KMS-11 (cell line): ENCODE data around the gene ACSF2.

Source experiments
- H2AFZ ChIP-seq: fragments of 200-600 bp; sonication (generic); 2 replicates; pipeline ENCODE4 v1.6.1; 2016; ENCODE audit warnings: antibody characterized with exemption, mixed run types, low read depth
- H3K27ac ChIP-seq: fragments of 200-600 bp; sonication (generic); 2 replicates; pipeline ENCODE4 v1.6.1; 2016; ENCODE audit warnings: mild to moderate bottlenecking, mixed run types
- H3K27me3 ChIP-seq: fragments of 200-600 bp; sonication (generic); 2 replicates; pipeline ENCODE4 v1.6.1; 2017; ENCODE audit warnings: mild to moderate bottlenecking, low read depth, mixed run types, moderate library complexity; ENCODE audit not compliant: insufficient read depth
- H3K36me3 ChIP-seq: fragments of 200-600 bp; sonication (generic); 2 replicates; pipeline ENCODE4 v1.6.1; 2017; ENCODE audit warnings: mild to moderate bottlenecking, mixed run types; ENCODE audit not compliant: insufficient read depth
- H3K4me1 ChIP-seq: fragments of 200-600 bp; sonication (generic); 2 replicates; pipeline ENCODE4 v1.6.1; 2016; ENCODE audit warnings: mild to moderate bottlenecking, low read depth, mixed run types; ENCODE audit not compliant: poor library complexity, severe bottlenecking
- H3K4me2 ChIP-seq: fragments of 200-600 bp; sonication (generic); 2 replicates; pipeline ENCODE4 v1.7.0; 2016; ENCODE audit warnings: mild to moderate bottlenecking, mixed run types
- H3K4me3 ChIP-seq: fragments of 200-600 bp; sonication (generic); IDR thresholded peaks from 2 replicates; pipeline ENCODE4 v1.6.1; 2017; ENCODE audit warnings: low read depth, low read length, mixed read lengths; ENCODE audit not compliant: insufficient read depth
- H3K79me2 ChIP-seq: fragments of 200-600 bp; sonication (generic); 2 replicates; pipeline ENCODE4 v1.6.1; 2016; ENCODE audit warnings: low read depth, mixed run types; ENCODE audit not compliant: insufficient read depth
- H3K9ac ChIP-seq: fragments of 200-600 bp; sonication (generic); 2 replicates; pipeline ENCODE4 v1.6.1; 2016; ENCODE audit warnings: mild to moderate bottlenecking, mixed run types
- H4K20me1 ChIP-seq: fragments of 200-600 bp; sonication (generic); 2 replicates; pipeline ENCODE4 v1.6.1; 2016; ENCODE audit warnings: mild to moderate bottlenecking, mixed run types; ENCODE audit not compliant: insufficient read depth
- TF ChIP-seq, protein P1 (sequence below): fragments of 200-600 bp; sonication (generic); conservative IDR thresholded peaks from 2 replicates; pipeline ENCODE4 v1.6.1; 2017; ENCODE audit warnings: low read depth, mild to moderate bottlenecking, antibody characterized with exemption, low read length, moderate library complexity, mixed read lengths

The ACSF2 gene

DNA sequence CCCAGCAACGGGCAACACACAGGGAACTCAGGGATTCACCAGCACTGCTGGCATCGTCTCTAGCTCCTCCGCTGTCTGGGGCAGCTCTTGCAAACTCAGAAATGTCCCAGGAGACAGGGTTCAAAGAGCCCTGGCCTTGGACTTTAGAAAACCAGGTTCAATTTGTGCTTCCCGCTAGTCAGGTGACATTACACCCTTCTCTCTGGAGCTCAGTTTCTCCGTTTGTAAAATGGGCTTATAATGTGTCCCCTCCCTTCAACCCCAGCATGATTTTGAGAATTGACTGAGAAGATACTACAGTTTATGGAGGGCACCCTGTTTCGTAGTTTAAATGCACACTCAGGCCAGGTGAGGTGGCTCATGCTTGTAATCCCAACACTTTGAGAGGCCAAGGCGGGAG, 80.3 kb downstream of the ACSF2 start:
- no peaks in the 10 kb centered on the region for H3K4me1 ChIP-seq
- H3K79me2 ChIP-seq, result no peaks in the 10 kb centered on the region
- no peak overlapping the region for H3K27ac ChIP-seq
- TF ChIP-seq, protein P1, sequence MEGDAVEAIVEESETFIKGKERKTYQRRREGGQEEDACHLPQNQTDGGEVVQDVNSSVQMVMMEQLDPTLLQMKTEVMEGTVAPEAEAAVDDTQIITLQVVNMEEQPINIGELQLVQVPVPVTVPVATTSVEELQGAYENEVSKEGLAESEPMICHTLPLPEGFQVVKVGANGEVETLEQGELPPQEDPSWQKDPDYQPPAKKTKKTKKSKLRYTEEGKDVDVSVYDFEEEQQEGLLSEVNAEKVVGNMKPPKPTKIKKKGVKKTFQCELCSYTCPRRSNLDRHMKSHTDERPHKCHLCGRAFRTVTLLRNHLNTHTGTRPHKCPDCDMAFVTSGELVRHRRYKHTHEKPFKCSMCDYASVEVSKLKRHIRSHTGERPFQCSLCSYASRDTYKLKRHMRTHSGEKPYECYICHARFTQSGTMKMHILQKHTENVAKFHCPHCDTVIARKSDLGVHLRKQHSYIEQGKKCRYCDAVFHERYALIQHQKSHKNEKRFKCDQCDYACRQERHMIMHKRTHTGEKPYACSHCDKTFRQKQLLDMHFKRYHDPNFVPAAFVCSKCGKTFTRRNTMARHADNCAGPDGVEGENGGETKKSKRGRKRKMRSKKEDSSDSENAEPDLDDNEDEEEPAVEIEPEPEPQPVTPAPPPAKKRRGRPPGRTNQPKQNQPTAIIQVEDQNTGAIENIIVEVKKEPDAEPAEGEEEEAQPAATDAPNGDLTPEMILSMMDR, result no peak
- no peak overlapping the region for H3K4me3 ChIP-seq
- H4K20me1 ChIP-seq, result no peaks in the 10 kb centered on the region
- H3K4me2 ChIP-seq, result no peak overlapping the region
- H2AFZ ChIP-seq, result no peak overlapping the region
- H3K9ac ChIP-seq, result no peak overlapping the region
- no peaks in the 10 kb centered on the region for H3K36me3 ChIP-seq
- H3K27me3 ChIP-seq, result no peaks in the 10 kb centered on the region

- Histone ChIP-seq H2AFZ (no peak within 1 kb of the TSS), H3K27me3 (no peaks in the 10 kb centered on the region), H3K4me1 (no peaks in the 10 kb centered on the region), H3K4me3 (no peak within 1 kb of the TSS), H3K9ac (no peak within 1 kb of the TSS), H4K20me1 (no peaks in the 10 kb centered on the region), H3K27ac (no peak within 1 kb of the TSS), H3K4me2 (no peak within 1 kb of the TSS), H3K36me3 (no peaks in the 10 kb centered on the region), H3K79me2 (no peaks in the 10 kb centered on the region)
- TF ChIP-seq, protein P1, result no peak
These were observed 82.0 kb downstream of the ACSF2 start, which contains the start of gene MYCBPAP for GRCh38 chr17:50507871-50508572. Gene MYCBPAP (plus strand): TSS chr17:50508439. CDS start chr17:50508675, 236 bp downstream.

GRCh38 chr17:50508573-50509460, 82.8 kb downstream of the ACSF2 start:
- Histone ChIP-seq H4K20me1 (no peaks in the 10 kb centered on the region), H3K4me1 (no peaks in the 10 kb centered on the region), H3K36me3 (no peaks in the 10 kb centered on the region), H3K4me3 (no peak overlapping the region), H3K27ac (no peak overlapping the region), H3K4me2 (no peak overlapping the region), H3K27me3 (no peaks in the 10 kb centered on the region), H3K79me2 (no peaks in the 10 kb centered on the region), H2AFZ (no peak overlapping the region), H3K9ac (no peak overlapping the region)
- TF ChIP-seq, protein P1, result no peak

DNA sequence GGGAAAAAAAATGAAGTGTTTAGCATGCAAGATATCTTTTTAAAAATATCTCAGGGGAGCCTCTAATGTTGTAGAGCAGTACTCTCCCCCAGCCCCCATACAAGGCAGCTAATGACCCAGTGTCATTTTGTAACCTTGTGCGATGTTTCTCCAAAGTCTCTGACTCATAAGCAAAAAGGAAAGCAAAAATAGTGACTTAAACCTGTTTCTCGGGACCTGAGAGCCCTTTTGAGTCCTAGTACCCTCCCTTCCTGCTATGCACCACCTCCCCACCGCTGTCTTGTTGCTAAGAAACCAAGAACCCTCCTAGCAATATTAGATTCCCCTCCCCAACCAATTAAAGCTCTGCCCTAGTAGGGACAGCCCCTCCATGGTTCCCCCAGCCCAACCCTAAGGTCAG, 85.0 kb downstream of the ACSF2 start:
- Histone ChIP-seq H4K20me1 (no peaks in the 10 kb centered on the region), H3K4me2 (no peak overlapping the region), H3K36me3 (no peaks in the 10 kb centered on the region), H2AFZ (no peak overlapping the region), H3K4me1 (no peaks in the 10 kb centered on the region), H3K27me3 (no peaks in the 10 kb centered on the region), H3K4me3 (no peak overlapping the region), H3K9ac (no peak overlapping the region), H3K27ac (no peak overlapping the region), H3K79me2 (no peaks in the 10 kb centered on the region)
- TF ChIP-seq, protein P1, result no peak
